ENCODE results near the gene ALK.

ALK gene

DNA sequence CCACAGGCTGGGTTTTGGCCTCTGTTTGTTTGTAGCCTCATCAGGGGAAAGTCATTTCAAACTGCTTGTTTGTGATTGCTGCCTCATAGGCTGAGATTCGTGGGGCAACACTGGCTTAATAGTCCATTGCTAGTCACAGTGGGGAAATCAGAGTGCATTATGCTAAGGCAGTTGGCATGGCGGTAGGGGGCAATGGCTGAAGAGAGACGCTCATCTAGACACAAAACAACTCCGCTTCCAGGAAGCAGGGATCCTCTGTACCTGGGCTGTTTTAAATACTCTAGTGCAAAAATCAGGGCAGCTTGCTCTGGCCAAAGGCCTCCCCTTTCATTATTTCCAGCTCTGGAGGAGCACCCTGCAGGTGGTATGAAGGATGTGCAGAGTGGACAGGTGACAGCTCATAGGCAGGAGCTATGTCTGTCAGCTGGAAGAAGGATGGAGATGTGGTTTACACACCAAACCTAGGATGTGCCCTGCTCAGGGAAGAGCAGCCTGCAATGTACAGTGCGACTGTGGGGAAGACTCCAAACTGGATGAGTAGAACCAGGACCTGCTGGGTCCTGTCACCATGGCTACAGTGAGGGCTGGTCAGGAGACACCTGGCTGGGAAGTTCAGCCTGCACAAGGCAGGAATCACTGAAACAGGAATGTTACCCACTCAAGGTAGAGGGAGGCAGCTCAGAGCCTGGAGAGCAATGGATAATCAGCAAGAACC is 571.9 kb downstream of the ALK start:
- Mint-ChIP-seq H3K27me3 (no peaks in the 10 kb centered on the region), H3K27ac (no peak overlapping the region)

DNA sequence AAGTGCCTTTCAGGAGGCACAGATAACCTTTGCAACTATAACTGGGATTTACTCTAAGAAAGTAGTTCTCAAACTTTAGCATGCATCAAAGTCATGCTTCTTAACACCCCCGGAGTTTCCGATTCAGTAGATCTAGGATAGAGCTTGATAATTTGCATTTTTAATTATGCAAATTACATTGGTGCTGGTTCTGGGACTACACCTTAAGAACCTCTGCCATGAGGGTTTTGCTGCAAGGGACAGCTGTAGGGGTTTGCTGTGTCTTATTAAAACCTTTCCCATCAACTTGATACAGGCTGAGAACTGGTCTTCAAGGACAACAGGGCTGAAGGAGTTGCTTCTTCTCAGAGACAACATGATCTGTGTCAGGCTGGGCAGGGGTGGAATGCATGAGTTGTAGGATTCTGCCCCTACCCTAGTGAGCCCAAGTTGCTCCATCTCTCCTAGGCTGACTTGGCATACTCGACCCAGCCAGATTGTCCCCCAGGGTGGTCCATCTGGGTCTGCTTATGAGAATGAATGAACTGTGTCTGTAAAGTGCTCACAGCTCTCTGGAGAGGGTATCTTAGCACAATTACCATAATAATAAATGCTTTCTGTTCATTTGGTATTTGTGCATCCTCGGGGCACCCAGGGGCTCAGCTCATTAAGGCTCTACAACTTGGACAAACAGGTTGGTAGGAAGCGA is 573.5 kb downstream of the ALK start:
- DNase-seq (no peak), ATAC-seq (no peak)
- Mint-ChIP-seq H3K27me3 (no peaks in the 10 kb centered on the region), H3K9me3 (no peaks in the 10 kb centered on the region), H3K4me3 (no peak overlapping the region), H3K36me3 (ENCODE audit: low read depth) (no peaks in the 10 kb centered on the region), H3K27ac (no peak overlapping the region), H3K4me1 (no peaks in the 10 kb centered on the region)

More for the DNA sequence above, 571.9 kb downstream of the ALK start:
- Mint-ChIP-seq H3K9me3 (no peaks in the 10 kb centered on the region), H3K4me1 (no peaks in the 10 kb centered on the region), H3K4me3 (no peak overlapping the region), H3K36me3 (ENCODE audit: low read depth) (no peaks in the 10 kb centered on the region)
- ATAC-seq, result no peak
- DNase-seq, result no peak

DNA sequence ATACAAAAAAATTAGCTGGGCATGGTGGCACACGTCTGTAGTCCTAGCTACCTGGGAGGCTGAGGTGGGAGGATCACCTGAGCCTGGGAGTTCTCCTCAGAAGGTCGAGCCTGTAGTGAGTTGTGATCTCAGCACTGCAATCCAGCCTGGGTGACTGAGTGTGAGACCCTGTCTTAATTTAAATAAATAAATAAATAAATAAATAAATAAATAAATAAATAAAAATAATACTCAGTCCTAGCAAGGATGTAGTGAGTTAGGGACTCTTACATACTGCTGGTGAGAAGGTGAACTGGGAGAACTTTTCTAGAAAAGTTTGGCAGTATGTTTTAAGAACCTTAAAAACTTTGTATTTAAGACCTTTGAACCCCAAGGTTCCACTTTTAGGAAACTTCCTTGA is 576.1 kb downstream of the ALK start:
- ATAC-seq (no peak), DNase-seq (no peak)
- H3K9me3 Mint-ChIP-seq, result no peaks in the 10 kb centered on the region
- H3K4me3 Mint-ChIP-seq, result no peak overlapping the region
- H3K27me3 Mint-ChIP-seq, result no peaks in the 10 kb centered on the region
- H3K36me3 Mint-ChIP-seq (ENCODE audit: low read depth), result no peaks in the 10 kb centered on the region
- H3K27ac Mint-ChIP-seq, result no peak overlapping the region
- H3K4me1 Mint-ChIP-seq, result no peaks in the 10 kb centered on the region

DNA sequence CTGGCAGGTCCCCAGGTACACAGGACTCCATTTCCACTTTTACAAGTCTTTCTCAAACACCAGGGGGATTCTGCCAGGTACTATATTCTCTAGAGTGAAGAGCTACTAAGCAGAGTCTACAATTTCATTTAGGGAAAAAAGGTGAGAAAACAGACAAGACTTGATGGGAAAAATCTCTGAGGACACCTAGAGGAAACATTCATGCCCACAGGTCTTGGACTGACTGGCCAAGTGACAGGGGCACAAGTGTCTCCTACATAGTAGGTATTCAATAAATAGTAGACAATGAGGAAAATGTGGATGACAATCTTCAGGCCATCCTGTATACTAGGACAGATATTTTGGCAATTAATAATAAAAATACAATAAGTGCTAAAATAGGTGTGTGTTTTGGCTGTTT is 577.6 kb downstream of the ALK start:
- H3K4me3 Mint-ChIP-seq, result no peak overlapping the region
- no peaks in the 10 kb centered on the region for H3K36me3 Mint-ChIP-seq (ENCODE audit: low read depth)
- H3K9me3 Mint-ChIP-seq, result no peaks in the 10 kb centered on the region
- DNase-seq, result no peak
- no peaks in the 10 kb centered on the region for H3K4me1 Mint-ChIP-seq
- no peak overlapping the region for H3K27ac Mint-ChIP-seq
- H3K27me3 Mint-ChIP-seq, result peaks cover 5% of the 10 kb centered on the region
- no peak for ATAC-seq

DNA sequence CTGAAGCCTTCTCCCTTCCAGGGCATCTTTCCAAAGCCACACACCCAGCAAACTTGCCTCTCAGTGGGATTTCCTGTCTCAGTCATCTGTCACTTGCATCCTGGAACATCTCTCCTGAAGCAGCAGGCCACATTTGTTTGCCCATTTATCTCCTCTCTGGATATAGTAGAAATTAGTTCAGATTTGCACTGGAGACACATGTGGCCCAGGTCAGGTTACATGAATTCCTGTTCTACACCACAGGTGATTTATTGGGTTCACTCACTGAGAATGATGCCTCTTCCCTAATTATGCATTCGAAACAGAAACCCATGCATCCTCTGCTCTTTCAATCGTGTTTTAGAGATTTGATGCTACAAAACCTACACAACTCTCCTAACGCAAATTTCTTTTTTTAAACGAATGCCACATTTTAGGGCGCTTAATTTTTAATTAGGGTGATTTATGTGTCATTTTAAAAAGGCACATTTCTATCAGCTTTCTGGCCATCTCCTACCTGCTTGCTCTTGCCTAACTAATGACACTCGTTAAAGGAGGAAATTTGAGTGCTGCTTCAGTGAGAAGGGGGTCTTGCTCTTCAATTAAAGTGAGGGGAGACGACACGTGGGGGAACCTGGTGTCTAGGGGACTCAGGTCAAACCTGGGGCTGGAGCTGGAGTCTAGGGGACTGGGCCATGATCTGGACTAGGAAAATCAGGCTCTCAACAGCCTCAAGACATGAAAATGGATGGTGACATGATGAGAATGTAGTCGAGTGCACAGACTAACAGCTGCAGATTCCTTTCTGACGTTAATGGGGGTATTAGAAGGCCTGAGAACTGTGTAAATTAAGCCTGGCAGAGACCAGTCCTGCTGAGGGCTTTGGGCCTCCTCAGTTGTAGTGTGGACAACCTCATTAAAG is 584.8 kb downstream of the ALK start:
- ATAC-seq, result no peak
- H3K4me1 Mint-ChIP-seq, result no peaks in the 10 kb centered on the region
- no peaks in the 10 kb centered on the region for H3K9me3 Mint-ChIP-seq
- peaks cover 5% of the 10 kb centered on the region for H3K27me3 Mint-ChIP-seq
- no peak overlapping the region for H3K27ac Mint-ChIP-seq
- H3K4me3 Mint-ChIP-seq, result no peak overlapping the region
- no peak for DNase-seq
- H3K36me3 Mint-ChIP-seq (ENCODE audit: low read depth), result no peaks in the 10 kb centered on the region

DNA sequence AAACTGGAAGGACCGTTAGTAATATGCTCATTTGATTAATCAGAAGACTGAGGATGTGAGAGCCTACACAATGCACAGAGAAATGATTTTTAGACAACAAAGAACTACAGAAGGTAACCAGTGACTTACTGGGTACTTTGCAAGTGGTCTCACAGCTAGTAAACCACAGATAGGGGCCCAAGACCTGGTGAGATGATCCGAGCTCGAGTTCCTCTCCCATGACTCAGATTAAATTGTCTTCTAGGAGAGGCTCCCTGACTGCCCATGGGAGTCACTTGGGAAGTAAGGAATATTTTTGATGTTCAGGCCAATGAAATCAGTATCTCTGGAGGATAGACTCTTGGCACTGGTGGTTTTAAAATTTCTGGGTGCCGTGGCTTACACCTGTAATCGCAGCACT is 586.0 kb downstream of the ALK start:
- no peaks in the 10 kb centered on the region for H3K36me3 Mint-ChIP-seq (ENCODE audit: low read depth)
- no peak for ATAC-seq
- H3K9me3 Mint-ChIP-seq, result no peaks in the 10 kb centered on the region
- H3K4me3 Mint-ChIP-seq, result no peak overlapping the region
- peaks cover 5% of the 10 kb centered on the region for H3K27me3 Mint-ChIP-seq
- no peak overlapping the region for H3K27ac Mint-ChIP-seq
- DNase-seq, result no peak
- no peaks in the 10 kb centered on the region for H3K4me1 Mint-ChIP-seq

DNA sequence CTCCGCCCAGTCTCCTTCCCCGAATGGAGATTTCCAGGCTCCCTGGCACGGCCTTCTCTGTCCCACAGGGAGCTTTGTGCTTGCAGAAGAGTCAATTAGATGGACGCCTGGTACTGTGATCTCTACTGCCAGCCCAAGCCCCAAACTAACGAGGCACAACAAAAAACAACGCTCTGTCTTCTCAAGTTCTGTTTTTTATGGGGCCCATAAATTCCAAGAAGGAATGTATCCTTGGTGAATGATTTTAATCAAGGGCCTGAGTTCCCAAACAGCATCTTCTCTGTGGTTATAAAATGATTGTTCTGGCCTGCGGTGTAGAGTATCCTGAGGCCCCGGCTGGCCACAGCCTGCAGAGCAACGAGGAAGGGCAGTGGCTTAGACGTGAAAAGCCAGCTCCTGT is 586.7 kb downstream of the ALK start:
- no peaks in the 10 kb centered on the region for H3K9me3 Mint-ChIP-seq
- no peaks in the 10 kb centered on the region for H3K36me3 Mint-ChIP-seq (ENCODE audit: low read depth)
- peaks cover 5% of the 10 kb centered on the region for H3K27me3 Mint-ChIP-seq
- H3K4me3 Mint-ChIP-seq, result no peak overlapping the region
- ATAC-seq, result no peak
- no peak for DNase-seq
- H3K27ac Mint-ChIP-seq, result no peak overlapping the region
- H3K4me1 Mint-ChIP-seq, result no peaks in the 10 kb centered on the region

DNA sequence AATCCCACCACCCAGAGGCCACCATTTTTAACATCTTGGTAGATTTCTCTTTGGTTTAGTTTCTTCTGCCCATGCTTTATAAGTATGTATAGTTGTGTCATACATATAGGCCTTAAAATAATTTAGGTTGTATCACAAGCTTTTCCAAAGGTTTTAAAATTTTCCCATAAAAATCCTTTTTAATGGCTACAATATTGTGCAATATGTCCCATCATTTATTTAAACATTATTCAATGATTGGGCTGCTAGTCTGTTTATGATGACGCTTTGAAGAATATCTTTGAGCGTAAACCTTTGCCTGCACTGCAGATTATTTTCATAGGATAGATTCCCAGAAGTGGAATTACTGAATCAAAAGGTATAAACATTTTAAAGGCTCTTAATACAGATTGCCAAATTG is 588.8 kb downstream of the ALK start:
- Mint-ChIP-seq H3K9me3 (no peaks in the 10 kb centered on the region), H3K4me3 (no peak overlapping the region), H3K27me3 (no peaks in the 10 kb centered on the region), H3K27ac (no peak overlapping the region), H3K36me3 (ENCODE audit: low read depth) (no peaks in the 10 kb centered on the region), H3K4me1 (no peaks in the 10 kb centered on the region)
- DNase-seq (no peak), ATAC-seq (no peak)

DNA sequence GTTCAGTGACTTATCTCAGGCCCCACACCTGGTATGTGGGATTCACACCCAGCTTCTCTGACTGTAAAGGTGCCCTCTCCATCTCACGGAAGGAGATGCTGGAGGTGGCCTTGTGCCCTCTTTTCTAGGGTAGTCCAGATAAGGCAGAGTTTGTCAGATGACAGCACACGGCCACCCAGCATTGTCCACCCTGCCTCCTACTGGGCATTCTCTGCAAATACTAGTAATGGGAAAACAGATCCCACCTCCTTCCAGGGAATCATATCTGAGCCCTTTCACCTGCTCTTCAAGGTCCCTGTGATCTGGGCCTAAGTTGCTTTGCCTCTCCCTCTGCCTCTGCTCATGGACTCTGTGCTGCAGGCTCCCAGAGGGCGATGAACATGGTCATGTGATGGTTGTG is 591.5 kb downstream of the ALK start:
- Mint-ChIP-seq H3K9me3 (no peaks in the 10 kb centered on the region), H3K27ac (no peak overlapping the region), H3K36me3 (ENCODE audit: low read depth) (no peaks in the 10 kb centered on the region), H3K4me3 (no peak overlapping the region), H3K4me1 (no peaks in the 10 kb centered on the region), H3K27me3 (no peaks in the 10 kb centered on the region)
- ATAC-seq (no peak), DNase-seq (no peak)

DNA sequence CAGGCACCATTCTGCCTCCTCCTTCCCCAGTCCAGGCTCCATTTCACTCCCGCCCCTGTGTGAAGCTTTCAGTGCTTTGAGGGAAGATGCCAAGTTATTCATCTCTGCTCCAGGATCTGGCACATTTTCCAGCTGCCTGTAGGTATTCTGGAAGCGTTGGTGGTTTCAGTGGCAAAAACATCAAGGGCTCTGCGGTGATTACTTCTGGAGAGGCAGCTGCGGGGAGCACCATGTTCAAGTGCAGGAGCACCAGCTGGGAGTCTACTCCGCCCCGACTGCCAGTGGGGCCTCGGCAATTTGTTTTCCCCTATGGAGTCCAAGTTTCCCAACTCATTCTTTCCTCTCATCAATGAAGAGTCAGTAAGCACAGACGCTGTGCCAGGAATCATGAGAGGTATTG is 594.5 kb downstream of the ALK start:
- H3K27ac Mint-ChIP-seq, result no peak overlapping the region
- no peak for DNase-seq
- H3K36me3 Mint-ChIP-seq (ENCODE audit: low read depth), result no peaks in the 10 kb centered on the region
- H3K27me3 Mint-ChIP-seq, result peaks cover 4% of the 10 kb centered on the region
- H3K4me3 Mint-ChIP-seq, result no peak overlapping the region
- H3K9me3 Mint-ChIP-seq, result no peaks in the 10 kb centered on the region
- no peak for ATAC-seq
- H3K4me1 Mint-ChIP-seq, result peaks cover 3% of the 10 kb centered on the region

DNA sequence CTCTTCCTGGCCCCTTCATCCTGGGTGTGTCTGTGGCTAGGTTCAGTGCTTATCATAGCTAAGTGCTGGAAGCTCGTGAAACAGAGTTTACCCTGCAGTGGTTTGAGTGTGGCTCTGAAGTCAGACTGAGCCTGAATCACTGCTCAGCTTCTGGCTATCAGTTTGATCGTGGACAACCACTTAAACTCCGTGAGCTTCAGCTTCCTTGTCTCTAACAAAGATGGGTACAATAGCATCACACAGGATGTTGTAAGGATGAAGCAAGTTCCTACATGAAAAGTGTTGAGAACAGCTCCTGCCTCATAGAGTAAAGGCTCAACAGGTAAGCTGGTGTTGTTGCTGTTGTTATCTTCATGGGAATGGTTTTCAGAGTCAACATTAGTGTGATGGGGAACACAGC is 595.8 kb downstream of the ALK start:
- peaks cover 3% of the 10 kb centered on the region for H3K9me3 Mint-ChIP-seq
- no peak overlapping the region for H3K27ac Mint-ChIP-seq
- no peaks in the 10 kb centered on the region for H3K36me3 Mint-ChIP-seq (ENCODE audit: low read depth)
- H3K27me3 Mint-ChIP-seq, result peaks cover 8% of the 10 kb centered on the region
- H3K4me3 Mint-ChIP-seq, result no peak overlapping the region
- peaks cover 3% of the 10 kb centered on the region for H3K4me1 Mint-ChIP-seq
- DNase-seq, result no peak
- no peak for ATAC-seq

DNA sequence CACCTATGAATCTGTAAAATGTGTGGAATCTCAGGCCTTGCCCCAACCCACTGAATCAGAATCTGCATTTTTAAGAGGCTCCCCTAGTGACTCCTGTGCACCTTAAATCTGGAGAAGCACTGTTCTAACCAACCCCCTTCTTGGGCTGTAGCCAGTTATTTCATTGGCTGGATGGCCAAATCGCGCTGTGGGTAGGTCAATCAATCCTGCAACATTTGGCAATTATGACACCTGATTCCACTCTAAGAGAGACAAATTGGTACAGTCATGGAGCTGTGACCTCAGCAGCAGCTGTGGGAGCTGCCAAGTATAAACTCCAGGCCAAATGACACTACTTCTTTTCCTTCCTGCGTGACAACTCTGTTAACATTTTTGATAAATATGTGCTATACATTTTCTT is 597.4 kb downstream of the ALK start:
- no peak overlapping the region for H3K4me3 Mint-ChIP-seq

DNA sequence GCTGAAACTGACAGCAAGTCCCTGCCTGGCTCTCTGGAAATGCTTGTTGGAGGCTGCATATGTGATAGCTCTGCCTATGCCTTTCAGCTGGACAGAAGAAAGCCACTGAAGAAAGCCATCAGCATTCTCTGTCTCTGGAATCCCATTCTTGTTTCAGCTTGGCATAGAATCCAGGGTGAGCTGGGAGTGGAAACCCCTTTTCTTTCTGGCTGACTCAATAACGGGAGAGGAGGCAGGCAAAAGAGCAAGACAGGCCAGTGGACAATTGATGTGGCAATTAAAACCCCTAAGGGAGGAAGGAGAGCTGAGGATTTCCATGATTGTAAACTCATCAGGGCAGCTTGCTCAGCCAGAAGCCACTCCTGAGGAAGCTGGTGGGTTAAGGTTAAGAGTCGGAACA is 598.1 kb downstream of the ALK start:
- no peak overlapping the region for H3K27ac Mint-ChIP-seq
- H3K4me1 Mint-ChIP-seq, result peaks cover 3% of the 10 kb centered on the region
- peaks cover 3% of the 10 kb centered on the region for H3K9me3 Mint-ChIP-seq
- H3K36me3 Mint-ChIP-seq (ENCODE audit: low read depth), result no peaks in the 10 kb centered on the region
- ATAC-seq, result no peak
- H3K4me3 Mint-ChIP-seq, result no peak overlapping the region
- peaks cover 15% of the 10 kb centered on the region for H3K27me3 Mint-ChIP-seq
- no peak for DNase-seq

More for the DNA sequence above, 597.4 kb downstream of the ALK start:
- DNase-seq (no peak), ATAC-seq (no peak)
- no peaks in the 10 kb centered on the region for H3K36me3 Mint-ChIP-seq (ENCODE audit: low read depth)
- H3K27ac Mint-ChIP-seq, result no peak overlapping the region
- H3K27me3 Mint-ChIP-seq, result peaks cover 12% of the 10 kb centered on the region
- H3K4me1 Mint-ChIP-seq, result peaks cover 3% of the 10 kb centered on the region
- peaks cover 3% of the 10 kb centered on the region for H3K9me3 Mint-ChIP-seq

DNA sequence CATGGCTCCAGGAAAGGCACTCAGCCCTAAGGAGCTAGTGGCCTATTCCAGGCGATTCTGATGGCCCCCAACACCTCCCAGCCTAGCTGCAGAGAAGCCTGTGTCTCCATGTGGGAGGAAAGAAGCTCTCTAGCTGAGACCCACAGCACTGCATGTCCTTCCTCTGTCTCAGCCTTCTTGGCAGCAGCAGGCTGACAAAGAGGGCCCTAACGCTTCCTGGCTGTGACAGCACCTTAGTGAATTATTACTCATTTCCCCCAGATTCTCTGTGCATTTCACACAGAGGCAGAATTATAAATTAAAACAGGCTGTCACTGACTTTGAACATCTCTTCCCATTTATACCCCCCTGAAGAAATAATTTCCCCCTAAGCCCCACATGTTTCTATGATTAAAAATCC is 599.4 kb downstream of the ALK start:
- no peak for DNase-seq
- peaks cover 26% of the 10 kb centered on the region for H3K27me3 Mint-ChIP-seq
- no peak overlapping the region for H3K27ac Mint-ChIP-seq
- H3K4me1 Mint-ChIP-seq, result peaks cover 13% of the 10 kb centered on the region
- no peaks in the 10 kb centered on the region for H3K36me3 Mint-ChIP-seq (ENCODE audit: low read depth)
- ATAC-seq, result peak; percentile 53
- H3K4me3 Mint-ChIP-seq, result no peak overlapping the region
- H3K9me3 Mint-ChIP-seq, result peaks cover 3% of the 10 kb centered on the region
